Muscle layer of duodenum (tissue), 2 donors: ENCODE results near the gene BCL2L1.
"Not testable (repeated sequence)": the region's sequence is repeated elsewhere in the genome, so short reads cannot be mapped to it uniquely, and the experiment has no call there.

Experiments
- H3K27ac ChIP-seq: one replicate; pipeline ENCODE4 v1.7.0; 2013; ENCODE audit warnings: mild to moderate bottlenecking, low read length
- H3K27me3 ChIP-seq: one replicate; pipeline ENCODE4 v1.7.0; 2013; ENCODE audit warnings: low read depth, mild to moderate bottlenecking, control low read depth, low read length
- H3K36me3 ChIP-seq, 2 donors: one replicate each; pipeline ENCODE4 v1.7.0; 2013; ENCODE audit warnings: low read length in 2 of 2, control low read depth in 1 of 2, mild to moderate bottlenecking in 1 of 2; ENCODE audit not compliant: insufficient read depth in 2 of 2, control insufficient read depth in 1 of 2
- H3K4me1 ChIP-seq, 2 donors: one replicate each; pipeline ENCODE4 v1.7.0; 2013; ENCODE audit warnings: low read length in 2 of 2, mild to moderate bottlenecking in 2 of 2, control low read depth in 1 of 2, moderate library complexity in 1 of 2; ENCODE audit not compliant: insufficient read depth in 2 of 2, control insufficient read depth in 1 of 2
- H3K4me3 ChIP-seq, 2 donors: one replicate each; pipeline ENCODE4 v1.7.0; 2013; ENCODE audit warnings: low read length in 2 of 2, low read depth in 1 of 2, mild to moderate bottlenecking in 1 of 2
- H3K9me3 ChIP-seq, 2 donors: one replicate each; pipeline ENCODE4 v1.7.0; 2013; ENCODE audit warnings: low read length in 2 of 2, control low read depth in 1 of 2, mild to moderate bottlenecking in 1 of 2; ENCODE audit not compliant: control insufficient read depth in 1 of 2
- donor health status: healthy.

Gene BCL2L1

GRCh38 chr20:31632548-31633338 is 89.9 kb downstream of the BCL2L1 start:
- no peaks in the 10 kb centered on the region for H3K36me3 ChIP-seq
- no peaks in the 10 kb centered on the region for H3K4me1 ChIP-seq
- no peak overlapping the region for H3K27ac ChIP-seq
- no peak overlapping the region for H3K4me3 ChIP-seq
- no peaks in the 10 kb centered on the region for H3K9me3 ChIP-seq
- H3K27me3 ChIP-seq, result no peaks in the 10 kb centered on the region

GRCh38 chr20:31630187-31630790 is 92.4 kb downstream of the BCL2L1 start:
- Histone ChIP-seq H3K4me3 (no peak overlapping the region), H3K27me3 (no peaks in the 10 kb centered on the region)

GRCh38 chr20:31628057-31628456 is 94.6 kb downstream of the BCL2L1 start:
- not testable (repeated sequence) for H3K27ac ChIP-seq, H3K4me1 ChIP-seq, H3K4me3 ChIP-seq, H3K9me3 ChIP-seq, H3K27me3 ChIP-seq, H3K36me3 ChIP-seq

More at GRCh38 chr20:31630187-31630790, 92.4 kb downstream of the BCL2L1 start:
- Histone ChIP-seq H3K4me1 (no peaks in the 10 kb centered on the region), H3K36me3 (no peaks in the 10 kb centered on the region), H3K27ac (no peak overlapping the region), H3K9me3 (no peaks in the 10 kb centered on the region)

GRCh38 chr20:31626534-31626933 is 96.1 kb downstream of the BCL2L1 start:
- not testable (repeated sequence) for H3K4me1 ChIP-seq, H3K27me3 ChIP-seq, H3K36me3 ChIP-seq

GRCh38 chr20:31623123-31623505 is 99.6 kb downstream of the BCL2L1 start:
- H3K27ac ChIP-seq, H3K9me3 ChIP-seq, H3K4me3 ChIP-seq, H3K27me3 ChIP-seq, H3K36me3 ChIP-seq, H3K4me1 ChIP-seq: not testable (repeated sequence)

More at GRCh38 chr20:31626534-31626933, 96.1 kb downstream of the BCL2L1 start:
- H3K4me3 ChIP-seq, H3K9me3 ChIP-seq, H3K27ac ChIP-seq: not testable (repeated sequence)

GRCh38 chr20:31620246-31620645 is 102.4 kb downstream of the BCL2L1 start:
- Histone ChIP-seq H3K27ac (no peak overlapping the region), H3K4me3 (no peak overlapping the region), H3K36me3 (no peaks in the 10 kb centered on the region), H3K27me3 (no peaks in the 10 kb centered on the region), H3K9me3 (no peaks in the 10 kb centered on the region), H3K4me1 (no peaks in the 10 kb centered on the region)

- Histone ChIP-seq H3K27ac (no peak overlapping the region), H3K9me3 (no peaks in the 10 kb centered on the region), H3K36me3 (no peaks in the 10 kb centered on the region), H3K4me1 (peaks cover 0 to 2% of the 10 kb centered on the region in 2 donors), H3K4me3 (no peak overlapping the region), H3K27me3 (no peaks in the 10 kb centered on the region)
Observed at GRCh38 chr20:31617432-31618104, 105.1 kb downstream of the BCL2L1 start.

GRCh38 chr20:31615416-31615815 is 107.3 kb downstream of the BCL2L1 start:
- Histone ChIP-seq H3K9me3 (no peaks in the 10 kb centered on the region), H3K27ac (no peak overlapping the region), H3K27me3 (no peaks in the 10 kb centered on the region), H3K4me3 (no peak overlapping the region), H3K4me1 (peaks cover 0 to 3% of the 10 kb centered on the region in 2 donors), H3K36me3 (no peaks in the 10 kb centered on the region)
